22Rv1 (cell line): ENCODE data around the gene IGF2R.

Source experiments
- ZFX ChIP-seq: fragments of 450-650 bp; IDR thresholded peaks from 2 replicates; pipeline ENCODE4 v1.6.1; 2017; ENCODE audit warnings: antibody characterized with exemption, borderline replicate concordance
- TF ChIP-seq, protein P1 (sequence below): fragments of 450-650 bp; IDR thresholded peaks from 2 replicates; pipeline ENCODE4 v1.5.1; 2017; ENCODE audit warnings: mild to moderate bottlenecking

DNA sequence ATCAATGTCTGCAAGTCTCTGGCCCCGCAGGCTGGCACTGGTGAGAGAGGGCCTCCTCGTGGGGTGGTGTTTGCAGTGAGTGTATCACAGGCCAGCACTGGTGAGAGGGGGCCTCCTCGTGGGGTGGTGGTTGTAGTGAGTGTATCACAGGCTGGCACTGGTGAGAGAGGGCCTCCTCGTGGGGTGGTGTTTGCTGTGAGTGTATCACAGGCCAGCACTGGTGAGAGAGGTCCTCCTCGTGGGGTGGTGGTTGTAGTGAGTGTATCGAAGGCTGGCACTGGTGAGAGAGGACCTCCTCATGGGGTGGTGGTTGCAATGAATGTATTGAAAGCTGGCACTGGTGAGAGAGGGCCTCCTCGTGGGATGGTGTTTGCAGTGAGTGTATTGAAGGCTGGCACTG lies 99.5 kb downstream of the IGF2R start:
- TF ChIP-seq, protein P1, sequence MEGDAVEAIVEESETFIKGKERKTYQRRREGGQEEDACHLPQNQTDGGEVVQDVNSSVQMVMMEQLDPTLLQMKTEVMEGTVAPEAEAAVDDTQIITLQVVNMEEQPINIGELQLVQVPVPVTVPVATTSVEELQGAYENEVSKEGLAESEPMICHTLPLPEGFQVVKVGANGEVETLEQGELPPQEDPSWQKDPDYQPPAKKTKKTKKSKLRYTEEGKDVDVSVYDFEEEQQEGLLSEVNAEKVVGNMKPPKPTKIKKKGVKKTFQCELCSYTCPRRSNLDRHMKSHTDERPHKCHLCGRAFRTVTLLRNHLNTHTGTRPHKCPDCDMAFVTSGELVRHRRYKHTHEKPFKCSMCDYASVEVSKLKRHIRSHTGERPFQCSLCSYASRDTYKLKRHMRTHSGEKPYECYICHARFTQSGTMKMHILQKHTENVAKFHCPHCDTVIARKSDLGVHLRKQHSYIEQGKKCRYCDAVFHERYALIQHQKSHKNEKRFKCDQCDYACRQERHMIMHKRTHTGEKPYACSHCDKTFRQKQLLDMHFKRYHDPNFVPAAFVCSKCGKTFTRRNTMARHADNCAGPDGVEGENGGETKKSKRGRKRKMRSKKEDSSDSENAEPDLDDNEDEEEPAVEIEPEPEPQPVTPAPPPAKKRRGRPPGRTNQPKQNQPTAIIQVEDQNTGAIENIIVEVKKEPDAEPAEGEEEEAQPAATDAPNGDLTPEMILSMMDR: no peak
- no peak for TF ChIP-seq ZFX
